Osteoblast (primary cell): ENCODE measurements around the gene SDS. TPM values are rescaled to one million over a fixed set of nuclear protein-coding genes. Genes with fewer than 3 reads are reported as not detected.
A peak's percentile ranks its signal among the peaks of the same experiment; 100 is the strongest.

ENCODE experiments used
- DNase-seq: peaks from one replicate; pipeline ENCODE4 v3.0.0; 2011; ENCODE audit warnings: low spot score, mixed read lengths; ENCODE audit not compliant: insufficient read length; ENCODE audit errors: missing footprints
- H2AFZ ChIP-seq: 2 replicates; pipeline ENCODE4 v1.6.0; 2011; ENCODE audit warnings: mild to moderate bottlenecking, low read length
- H3K27ac ChIP-seq: 2 replicates; pipeline ENCODE4 v1.5.1; 2011; ENCODE audit warnings: mild to moderate bottlenecking, low read depth, low read length, moderate library complexity
- H3K27me3 ChIP-seq: 2 replicates; pipeline ENCODE4 v1.6.0; 2012; ENCODE audit warnings: mild to moderate bottlenecking, control low read depth, inconsistent platforms, low read length, moderate library complexity; ENCODE audit not compliant: insufficient read depth
- H3K36me3 ChIP-seq: 2 replicates; pipeline ENCODE4 v1.5.1; 2011; ENCODE audit warnings: mild to moderate bottlenecking, low read length, control low read depth, moderate library complexity; ENCODE audit not compliant: insufficient read depth
- H3K4me1 ChIP-seq: 2 replicates; pipeline ENCODE4 v1.5.1; 2011; ENCODE audit warnings: mild to moderate bottlenecking, low read length, control low read depth, moderate library complexity; ENCODE audit not compliant: insufficient read depth
- H3K4me2 ChIP-seq: 2 replicates; pipeline ENCODE4 v1.6.0; 2011; ENCODE audit warnings: mild to moderate bottlenecking, low read length; ENCODE audit not compliant: insufficient read depth
- H3K4me3 ChIP-seq: fragments of 200-600 bp; sonication (generic); 3 replicates; pipeline ENCODE4 v1.5.1; 2012; ENCODE audit warnings: mild to moderate bottlenecking, low read length, inconsistent platforms; ENCODE audit not compliant: insufficient read depth
- H3K79me2 ChIP-seq: 2 replicates; pipeline ENCODE4 v1.6.0; 2012; ENCODE audit warnings: mild to moderate bottlenecking, low read length, control low read depth, inconsistent platforms; ENCODE audit not compliant: insufficient read depth
- H3K9me3 ChIP-seq: 2 replicates; pipeline ENCODE4 v1.5.1; 2011; ENCODE audit warnings: low read depth, low read length, control low read depth
- H4K20me1 ChIP-seq: 2 replicates; pipeline ENCODE4 v1.6.0; 2012; ENCODE audit warnings: mild to moderate bottlenecking, low read length, control low read depth; ENCODE audit not compliant: insufficient read depth
- CTCF ChIP-seq: IDR thresholded peaks from 2 replicates; pipeline ENCODE4 v1.5.1; 2011; ENCODE audit warnings: mild to moderate bottlenecking, low read depth, low read length, moderate library complexity; ENCODE audit errors: extremely low read depth
- total RNA-seq: library from RNA; depleted of rRNA; stranded (reverse); fragments of >200 nt; gene quantifications from 2 replicates; pipeline ENCODE4 v1.2.3, GENCODE V29; 2012

Gene SDS
- total RNA-seq, 1 donor = under 0.01 TPM

- Histone ChIP-seq H3K27ac (no peak overlapping the region), H3K4me2 (no peak overlapping the region), H3K4me1 (no peaks in the 10 kb centered on the region), H3K4me3 (no peak overlapping the region), H3K36me3 (no peaks in the 10 kb centered on the region), H2AFZ (no peak overlapping the region), H3K9me3 (no peaks in the 10 kb centered on the region), H3K27me3 (no peaks in the 10 kb centered on the region), H3K79me2 (no peaks in the 10 kb centered on the region), H4K20me1 (no peaks in the 10 kb centered on the region)
- TF ChIP-seq CTCF = no peak
- no peak for DNase-seq
These were observed 5.9 kb upstream of the SDS start for GRCh38 chr12:113409462-113410124.

- Histone ChIP-seq H3K36me3 (no peaks in the 10 kb centered on the region), H3K4me3 (no peak overlapping the region), H3K27me3 (no peaks in the 10 kb centered on the region), H4K20me1 (no peaks in the 10 kb centered on the region), H3K79me2 (no peaks in the 10 kb centered on the region), H3K4me2 (no peak overlapping the region), H3K4me1 (no peaks in the 10 kb centered on the region), H3K27ac (no peak overlapping the region), H2AFZ (no peak overlapping the region), H3K9me3 (no peaks in the 10 kb centered on the region)
- no peak for DNase-seq
- TF ChIP-seq CTCF = no peak
These were observed 5.1 kb upstream of the SDS start for GRCh38 chr12:113408756-113409298.

GRCh38 chr12:113407931-113408600, 4.4 kb upstream of the SDS start:
- Histone ChIP-seq H3K4me3 (no peak overlapping the region), H3K4me1 (no peaks in the 10 kb centered on the region), H3K79me2 (no peaks in the 10 kb centered on the region), H4K20me1 (no peaks in the 10 kb centered on the region), H3K9me3 (no peaks in the 10 kb centered on the region), H2AFZ (peak overlapping the region; percentile 21), H3K36me3 (no peaks in the 10 kb centered on the region), H3K4me2 (peak overlapping the region; percentile 4), H3K27me3 (no peaks in the 10 kb centered on the region), H3K27ac (no peak overlapping the region)
- DNase-seq = peak; percentile 75
- no peak for TF ChIP-seq CTCF

GRCh38 chr12:113405694-113406093, 2.0 kb upstream of the SDS start:
- no peak overlapping the region for H3K4me3 ChIP-seq
- no peaks in the 10 kb centered on the region for H3K27me3 ChIP-seq
- no peak overlapping the region for H3K27ac ChIP-seq
- no peak for TF ChIP-seq CTCF
- H3K9me3 ChIP-seq = no peaks in the 10 kb centered on the region
- no peaks in the 10 kb centered on the region for H3K36me3 ChIP-seq
- H3K4me1 ChIP-seq = no peaks in the 10 kb centered on the region
- no peaks in the 10 kb centered on the region for H3K79me2 ChIP-seq
- DNase-seq = no peak
- no peak overlapping the region for H2AFZ ChIP-seq
- no peak overlapping the region for H3K4me2 ChIP-seq
- no peaks in the 10 kb centered on the region for H4K20me1 ChIP-seq
